Cardiac atrium fibroblast (primary cell): Measurements from ENCODE around the gene OR4A15. TPM values are rescaled to one million over a fixed set of nuclear protein-coding genes. Genes with fewer than 3 reads are reported as not detected.

Source experiments
- total RNA-seq: library from RNA; depleted of rRNA; stranded (reverse); fragments of >200 nt; gene quantifications from 2 replicates; pipeline ENCODE4 v1.2.3, GENCODE V29; 2015

OR4A15 gene
- total RNA-seq: not detected in 2 replicates

GRCh38 chr11:55367674-55368073, at the start of gene OR4A15:
TSS of gene OR4A15 (plus strand) at chr11:55367974. CDS start at chr11:55367974, 0 bp downstream.

GRCh38 chr11:55342901-55343300, 24.9 kb upstream of the OR4A15 start, which contains the start of gene OR4A16:
TSS of gene OR4A16 (plus strand) at chr11:55343201. CDS start at chr11:55343201, 0 bp downstream.

Other genes with a start within 250 kb of the OR4A15 start
- gene TRIM48, start 105.8 kb upstream of the OR4A15 start, total RNA-seq: not detected in 2 replicates
- gene OR4A16, start 24.8 kb upstream of the OR4A15 start, total RNA-seq: not detected in 2 replicates
- gene OR4C15, start 186.5 kb downstream of the OR4A15 start, total RNA-seq: not detected in 2 replicates
- not detected in 2 replicates for gene OR4C16, start 204.2 kb downstream of the OR4A15 start, total RNA-seq
- not detected in 2 replicates for gene OR4C11, start 239.7 kb downstream of the OR4A15 start, total RNA-seq